ENCODE results near the gene LANCL1.

DNA sequence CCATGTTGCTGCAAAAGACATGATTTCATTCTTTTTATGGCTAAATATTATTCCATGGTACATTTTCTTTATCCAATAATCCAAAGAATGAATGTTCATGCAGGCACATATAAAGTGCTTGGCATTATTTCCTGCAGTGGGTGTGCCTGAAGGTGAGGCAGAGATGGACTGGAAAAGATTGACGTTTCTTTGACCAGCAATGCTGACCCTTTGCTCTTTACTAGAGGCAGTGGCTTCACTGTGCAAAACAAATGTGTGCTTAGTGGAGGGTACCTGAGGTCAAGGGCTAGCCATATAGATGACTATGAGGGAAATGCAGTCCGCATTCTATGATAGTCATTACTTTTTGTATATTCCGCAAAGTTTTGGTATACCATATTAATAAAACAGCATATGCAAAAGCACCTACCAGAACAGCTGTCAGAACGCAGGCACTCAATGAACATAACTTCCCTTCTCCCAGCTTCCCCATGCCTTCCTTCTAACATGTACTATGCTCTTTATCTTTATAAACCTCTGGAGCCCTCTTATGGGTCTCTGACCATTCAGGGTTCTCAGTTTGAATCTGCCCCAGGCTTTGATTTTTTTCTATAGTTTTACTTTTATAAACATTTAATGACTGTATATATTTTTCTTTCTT lies 47.2 kb upstream of the LANCL1 start:
- TF ChIP-seq, protein P1, sequence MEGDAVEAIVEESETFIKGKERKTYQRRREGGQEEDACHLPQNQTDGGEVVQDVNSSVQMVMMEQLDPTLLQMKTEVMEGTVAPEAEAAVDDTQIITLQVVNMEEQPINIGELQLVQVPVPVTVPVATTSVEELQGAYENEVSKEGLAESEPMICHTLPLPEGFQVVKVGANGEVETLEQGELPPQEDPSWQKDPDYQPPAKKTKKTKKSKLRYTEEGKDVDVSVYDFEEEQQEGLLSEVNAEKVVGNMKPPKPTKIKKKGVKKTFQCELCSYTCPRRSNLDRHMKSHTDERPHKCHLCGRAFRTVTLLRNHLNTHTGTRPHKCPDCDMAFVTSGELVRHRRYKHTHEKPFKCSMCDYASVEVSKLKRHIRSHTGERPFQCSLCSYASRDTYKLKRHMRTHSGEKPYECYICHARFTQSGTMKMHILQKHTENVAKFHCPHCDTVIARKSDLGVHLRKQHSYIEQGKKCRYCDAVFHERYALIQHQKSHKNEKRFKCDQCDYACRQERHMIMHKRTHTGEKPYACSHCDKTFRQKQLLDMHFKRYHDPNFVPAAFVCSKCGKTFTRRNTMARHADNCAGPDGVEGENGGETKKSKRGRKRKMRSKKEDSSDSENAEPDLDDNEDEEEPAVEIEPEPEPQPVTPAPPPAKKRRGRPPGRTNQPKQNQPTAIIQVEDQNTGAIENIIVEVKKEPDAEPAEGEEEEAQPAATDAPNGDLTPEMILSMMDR (IDR thresholded peaks at IDR 0.05; ENCODE audit: borderline replicate concordance, extremely low read depth, low read length, poor library complexity, severe bottlenecking) = no peak
- TF ChIP-seq EZH2 (IDR thresholded peaks at IDR 0.05; ENCODE audit: borderline replicate concordance, low read depth, low read length, severe bottlenecking) = no peak
